ENCODE data around the gene ZNF502. TPM values are rescaled to one million over a fixed set of nuclear protein-coding genes. Genes with fewer than 3 reads are reported as not detected.

Gene ZNF502
- total RNA-seq, result 1.6 and 2.7 TPM in 2 replicates

GRCh38 chr3:44712455-44713075 is at the start of gene ZNF502:
ZNF502 (plus strand) TSS chr3:44712660; CDS start chr3:44720262, 7,602 bp downstream.

GRCh38 chr3:44729384-44729910 is 17.0 kb downstream of the ZNF502 start, which contains the start of gene ZNF501:
ZNF501 (plus strand) TSS chr3:44729635; CDS start chr3:44734422, 4,787 bp downstream.

GRCh38 chr3:44761424-44762169 is 49.1 kb downstream of the ZNF502 start, which contains the start of the genes KIAA1143 and KIF15:
KIAA1143 (minus strand) TSS chr3:44761619; CDS start chr3:44761602, 17 bp downstream.
KIF15 (plus strand) TSS chr3:44761794; CDS start chr3:44761866, 72 bp downstream.

Other genes starting within 250 kb of the ZNF502 start
- gene ZNF445, start 235.0 kb upstream of the ZNF502 start, total RNA-seq, result 1.7 and 2.0 TPM in 2 replicates
- gene ZKSCAN7, start 157.5 kb upstream of the ZNF502 start, total RNA-seq, result 2.1 and 6.4 TPM in 2 replicates
- gene ZNF660, start 127.7 kb upstream of the ZNF502 start, total RNA-seq, result 0.55 and 0.72 TPM in 2 replicates
- 7.2 and 9.5 TPM in 2 replicates for gene ZNF197, start 87.6 kb upstream of the ZNF502 start, total RNA-seq
- 8.7 and 9.1 TPM in 2 replicates for gene ZNF35, start 63.9 kb upstream of the ZNF502 start, total RNA-seq
- 2.5 and 2.7 TPM in 2 replicates for gene ZNF501, start 17.0 kb downstream of the ZNF502 start, total RNA-seq
- 14.0 and 15.1 TPM in 2 replicates for gene KIAA1143, start 49.0 kb downstream of the ZNF502 start, total RNA-seq
- 3.8 and 12.6 TPM in 2 replicates for gene KIF15, start 49.1 kb downstream of the ZNF502 start, total RNA-seq
- 28.5 and 34.2 TPM in 2 replicates for gene TMEM42, start 149.3 kb downstream of the ZNF502 start, total RNA-seq
- 0.08 and 0.16 TPM in 2 replicates for gene TGM4, start 161.9 kb downstream of the ZNF502 start, total RNA-seq

Data from hair follicular keratinocyte (primary cell).